ENCODE measurements around the gene S100PBP. TPM values are rescaled to one million over a fixed set of nuclear protein-coding genes. Genes with fewer than 3 reads are reported as not detected.

The S100PBP gene
- total and polyA plus RNA-seq, 9 of the 15 experiments (the other 6 are each of a cell fraction or from before 2014, with no cell fraction given) = 22.9 to 60.2 (median 32.9) TPM

DNA sequence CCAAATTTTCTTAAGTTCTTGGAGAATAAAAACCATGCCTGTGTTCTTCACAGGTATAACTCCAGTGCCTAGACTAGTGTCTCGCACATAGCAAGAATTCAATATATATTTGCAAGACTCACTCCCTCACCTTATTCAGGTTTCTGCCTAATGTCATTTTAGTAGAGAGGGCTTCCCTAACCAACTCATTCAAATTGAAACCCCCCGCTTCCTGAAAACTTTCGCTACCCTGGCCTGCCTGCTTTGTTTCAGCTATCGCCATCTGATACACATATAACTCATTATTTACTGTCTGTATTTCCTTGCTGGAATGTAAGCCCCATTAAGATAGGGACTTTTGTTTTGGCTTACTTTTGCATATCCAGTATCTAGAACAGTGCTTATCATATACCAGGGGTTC, 8.9 kb upstream of the S100PBP start:
- H3K36me3 ChIP-seq (ENCODE audit: control insufficient read depth, insufficient read depth, low read length) = peaks cover 80% of the 10 kb centered on the region
- CTCF ChIA-PET (ENCODE audit: low intra/inter-chr PET ratio) = no interaction called here

More for the DNA sequence above, 8.9 kb upstream of the S100PBP start:
- 96% methylated on average over 4 of the region's 4 CpGs for WGBS (ENCODE audit: insufficient coverage, low coverage, missing lambda C conversion rate)
- no peak overlapping the region for H3K4me3 ChIP-seq
- intact Hi-C loops (cut with micrococcal nuclease) (no loop called here), in situ Hi-C loops (cut with MboI) (no loop called here)
- ATAC-seq (no peak), DNase-seq (ENCODE audit: extremely low read depth in 1 of 4, low spot score in 3 of 4) (no peak), FAIRE-seq (no peak)
- TF ChIP-seq EHMT2 (IDR thresholded peaks at IDR 0.05) (no peak), ILF3 (IDR thresholded peaks at IDR 0.05; ENCODE audit: borderline replicate concordance) (no peak), POLR3A (IDR thresholded peaks at IDR 0.05; ENCODE audit: borderline replicate concordance, extremely low read depth, insufficient read depth, insufficient read length) (no peak), ZNF551 (CRISPR knock-in tag; IDR thresholded peaks at IDR 0.05) (no peak), TAL1 (IDR thresholded peaks at IDR 0.05) (no peak), NBN (IDR thresholded peaks at IDR 0.05; ENCODE audit: low read depth) (no peak)
- TF ChIP-seq, protein P1, sequence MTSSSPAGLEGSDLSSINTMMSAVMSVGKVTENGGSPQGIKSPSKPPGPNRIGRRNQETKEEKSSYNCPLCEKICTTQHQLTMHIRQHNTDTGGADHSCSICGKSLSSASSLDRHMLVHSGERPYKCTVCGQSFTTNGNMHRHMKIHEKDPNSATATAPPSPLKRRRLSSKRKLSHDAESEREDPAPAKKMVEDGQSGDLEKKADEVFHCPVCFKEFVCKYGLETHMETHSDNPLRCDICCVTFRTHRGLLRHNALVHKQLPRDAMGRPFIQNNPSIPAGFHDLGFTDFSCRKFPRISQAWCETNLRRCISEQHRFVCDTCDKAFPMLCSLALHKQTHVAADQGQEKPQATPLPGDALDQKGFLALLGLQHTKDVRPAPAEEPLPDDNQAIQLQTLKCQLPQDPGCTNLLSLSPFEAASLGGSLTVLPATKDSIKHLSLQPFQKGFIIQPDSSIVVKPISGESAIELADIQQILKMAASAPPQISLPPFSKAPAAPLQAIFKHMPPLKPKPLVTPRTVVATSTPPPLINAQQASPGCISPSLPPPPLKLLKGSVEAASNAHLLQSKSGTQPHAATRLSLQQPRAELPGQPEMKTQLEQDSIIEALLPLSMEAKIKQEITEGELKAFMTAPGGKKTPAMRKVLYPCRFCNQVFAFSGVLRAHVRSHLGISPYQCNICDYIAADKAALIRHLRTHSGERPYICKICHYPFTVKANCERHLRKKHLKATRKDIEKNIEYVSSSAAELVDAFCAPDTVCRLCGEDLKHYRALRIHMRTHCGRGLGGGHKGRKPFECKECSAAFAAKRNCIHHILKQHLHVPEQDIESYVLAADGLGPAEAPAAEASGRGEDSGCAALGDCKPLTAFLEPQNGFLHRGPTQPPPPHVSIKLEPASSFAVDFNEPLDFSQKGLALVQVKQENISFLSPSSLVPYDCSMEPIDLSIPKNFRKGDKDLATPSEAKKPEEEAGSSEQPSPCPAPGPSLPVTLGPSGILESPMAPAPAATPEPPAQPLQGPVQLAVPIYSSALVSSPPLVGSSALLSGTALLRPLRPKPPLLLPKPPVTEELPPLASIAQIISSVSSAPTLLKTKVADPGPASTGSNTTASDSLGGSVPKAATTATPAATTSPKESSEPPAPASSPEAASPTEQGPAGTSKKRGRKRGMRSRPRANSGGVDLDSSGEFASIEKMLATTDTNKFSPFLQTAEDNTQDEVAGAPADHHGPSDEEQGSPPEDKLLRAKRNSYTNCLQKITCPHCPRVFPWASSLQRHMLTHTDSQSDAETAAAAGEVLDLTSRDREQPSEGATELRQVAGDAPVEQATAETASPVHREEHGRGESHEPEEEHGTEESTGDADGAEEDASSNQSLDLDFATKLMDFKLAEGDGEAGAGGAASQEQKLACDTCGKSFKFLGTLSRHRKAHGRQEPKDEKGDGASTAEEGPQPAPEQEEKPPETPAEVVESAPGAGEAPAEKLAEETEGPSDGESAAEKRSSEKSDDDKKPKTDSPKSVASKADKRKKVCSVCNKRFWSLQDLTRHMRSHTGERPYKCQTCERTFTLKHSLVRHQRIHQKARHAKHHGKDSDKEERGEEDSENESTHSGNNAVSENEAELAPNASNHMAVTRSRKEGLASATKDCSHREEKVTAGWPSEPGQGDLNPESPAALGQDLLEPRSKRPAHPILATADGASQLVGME (CRISPR knock-in tag; IDR thresholded peaks at IDR 0.05) = no peak
- TF ChIP-seq, protein P2, sequence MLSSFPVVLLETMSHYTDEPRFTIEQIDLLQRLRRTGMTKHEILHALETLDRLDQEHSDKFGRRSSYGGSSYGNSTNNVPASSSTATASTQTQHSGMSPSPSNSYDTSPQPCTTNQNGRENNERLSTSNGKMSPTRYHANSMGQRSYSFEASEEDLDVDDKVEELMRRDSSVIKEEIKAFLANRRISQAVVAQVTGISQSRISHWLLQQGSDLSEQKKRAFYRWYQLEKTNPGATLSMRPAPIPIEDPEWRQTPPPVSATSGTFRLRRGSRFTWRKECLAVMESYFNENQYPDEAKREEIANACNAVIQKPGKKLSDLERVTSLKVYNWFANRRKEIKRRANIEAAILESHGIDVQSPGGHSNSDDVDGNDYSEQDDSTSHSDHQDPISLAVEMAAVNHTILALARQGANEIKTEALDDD (IDR thresholded peaks at IDR 0.05) = no peak
- peaks cover 3 to 10% of the 10 kb centered on the region in 2 experiments; a peak in 4 of 5 replicates for H3K4me1 ChIP-seq (replicated peaks in 1 of 2; ENCODE audit: control insufficient read depth in 2 of 2, insufficient read depth in 2 of 2, low read length in 2 of 2)
- H3K4me2 ChIP-seq (ENCODE audit: insufficient read depth, low read length) = no peak overlapping the region
- POLR2A ChIA-PET = interaction anchor here (0.7 to 1.2 kb wide), 3 partner anchors 13 to 223 kb away, joined by 3 to 4 read pairs (median 3); no protein-coding TSS in a partner anchor
- BruUV-seq (replicated peaks) = no TSS peak
- H2AFZ ChIP-seq (ENCODE audit: low read depth, low read length) = no peak overlapping the region
- no peak overlapping the region for H3K9ac ChIP-seq (ENCODE audit: insufficient read depth in 1 of 2, low read depth in 2 of 2, low read length in 2 of 2)
- peaks cover 31% of the 10 kb centered on the region for H4K20me1 ChIP-seq (replicated peaks; ENCODE audit: control insufficient read depth, insufficient read depth, low read length)
- H3K9me3 ChIP-seq (replicated peaks; ENCODE audit: control insufficient read depth, insufficient read depth, low read depth, low read length) = no peaks in the 10 kb centered on the region
- H3K27ac ChIP-seq (ENCODE audit: extremely low read depth, low read depth, low read length) = no peak overlapping the region
- H3K79me2 ChIP-seq (ENCODE audit: control insufficient read depth, insufficient read depth, low read length) = peaks cover 67% of the 10 kb centered on the region
- H3K9me1 ChIP-seq (ENCODE audit: control insufficient read depth, insufficient read depth, low read length) = no peaks in the 10 kb centered on the region
- H3K27me3 ChIP-seq (ENCODE audit: control insufficient read depth in 2 of 2, insufficient read depth in 2 of 2, low read length in 2 of 2) = no peaks in the 10 kb centered on the region

Data from K562 (cell line).